Neural progenitor cell (in vitro differentiated cells): ENCODE measurements around the gene FAM9C. TPM values are rescaled to one million over a fixed set of nuclear protein-coding genes. Genes with fewer than 3 reads are reported as not detected.

Experiments
- DNase-seq: peaks from one replicate; pipeline ENCODE4 v3.0.0-alpha.2; 2016; ENCODE audit warnings: low spot score
- H2AFZ ChIP-seq: fragments of 200-600 bp; sonication (generic); replicated peaks from 2 replicates; pipeline ENCODE4 v1.6.1; 2016; ENCODE audit warnings: antibody characterized with exemption
- H3F3A ChIP-seq: fragments of 200-600 bp; sonication (generic); 2 replicates; pipeline ENCODE4 v1.6.1; 2016; ENCODE audit warnings: antibody characterized with exemption, low read depth
- H3K27ac ChIP-seq: fragments of 200-600 bp; sonication (generic); 2 replicates; pipeline ENCODE4 v1.5.1; 2016; ENCODE audit warnings: mild to moderate bottlenecking
- H3K27me3 ChIP-seq: fragments of 200-600 bp; sonication (generic); 2 replicates; pipeline ENCODE4 v1.6.1; 2016; ENCODE audit warnings: mild to moderate bottlenecking, moderate library complexity
- H3K36me3 ChIP-seq: fragments of 200-600 bp; sonication (generic); 2 replicates; pipeline ENCODE4 v1.5.1; 2016
- H3K4me1 ChIP-seq: fragments of 200-600 bp; sonication (generic); 2 replicates; pipeline ENCODE4 v1.6.1; 2016; ENCODE audit warnings: mixed run types
- H3K4me2 ChIP-seq: fragments of 200-600 bp; sonication (generic); 2 replicates; pipeline ENCODE4 v1.6.1; 2016
- H3K4me3 ChIP-seq: fragments of 200-600 bp; sonication (generic); 2 replicates; pipeline ENCODE4 v1.5.1; 2016
- H3K79me2 ChIP-seq: fragments of 200-600 bp; sonication (generic); 2 replicates; pipeline ENCODE4 v1.6.1; 2016; ENCODE audit warnings: low read depth
- H3K9ac ChIP-seq: fragments of 200-600 bp; sonication (generic); 2 replicates; pipeline ENCODE4 v1.6.1; 2016
- H3K9me3 ChIP-seq: fragments of 200-600 bp; sonication (generic); 2 replicates; pipeline ENCODE4 v1.5.1; 2016; ENCODE audit warnings: low read depth
- H4K20me1 ChIP-seq: fragments of 200-600 bp; sonication (generic); 2 replicates; pipeline ENCODE4 v1.6.1; 2016; ENCODE audit warnings: low read depth
- H3K27ac Mint-ChIP-seq: 3 replicates; pipeline ENCODE4 v1.8.0; 2021; ENCODE audit warnings: mixed read lengths
- H3K27me3 Mint-ChIP-seq: 2 replicates; pipeline ENCODE4 v1.8.0; 2022; ENCODE audit warnings: low read depth, mild to moderate bottlenecking, inconsistent platforms, moderate library complexity, mixed read lengths; ENCODE audit not compliant: insufficient read depth
- H3K36me3 Mint-ChIP-seq: 3 replicates; pipeline ENCODE4 v1.8.0; 2021; ENCODE audit warnings: mixed read lengths
- H3K4me1 Mint-ChIP-seq: 3 replicates; pipeline ENCODE4 v1.8.0; 2021; ENCODE audit warnings: mixed read lengths
- H3K4me3 Mint-ChIP-seq: 3 replicates; pipeline ENCODE4 v1.8.0; 2021; ENCODE audit warnings: mild to moderate bottlenecking, moderate library complexity, mixed read lengths
- H3K9me3 Mint-ChIP-seq: 3 replicates; pipeline ENCODE4 v1.8.0; 2020; ENCODE audit warnings: mixed read lengths
- EZH2 ChIP-seq: fragments of 200-600 bp; sonication (generic); IDR thresholded peaks from 2 replicates; pipeline ENCODE4 v1.6.1; 2017; ENCODE audit warnings: antibody characterized with exemption, mild to moderate bottlenecking, moderate library complexity
- EZH2phosphoT487 ChIP-seq: fragments of 200-600 bp; sonication (generic); IDR thresholded peaks from 2 replicates; pipeline ENCODE4 v1.6.1; 2017; ENCODE audit warnings: antibody characterized with exemption
- total RNA-seq: library from RNA; depleted of rRNA; stranded (reverse); fragments of >200 nt; gene quantifications from 2 replicates; pipeline ENCODE4 v1.2.3, GENCODE V29; 2015; ENCODE audit warnings: low replicate concordance
- TF ChIP-seq, protein P1 (sequence below): fragments of 200-600 bp; sonication (generic); IDR thresholded peaks from 2 replicates; pipeline ENCODE4 v1.5.1; 2017; ENCODE audit warnings: antibody characterized with exemption, mild to moderate bottlenecking

FAM9C gene
- total RNA-seq, 1 donor from 2014 or later: not detected

DNA sequence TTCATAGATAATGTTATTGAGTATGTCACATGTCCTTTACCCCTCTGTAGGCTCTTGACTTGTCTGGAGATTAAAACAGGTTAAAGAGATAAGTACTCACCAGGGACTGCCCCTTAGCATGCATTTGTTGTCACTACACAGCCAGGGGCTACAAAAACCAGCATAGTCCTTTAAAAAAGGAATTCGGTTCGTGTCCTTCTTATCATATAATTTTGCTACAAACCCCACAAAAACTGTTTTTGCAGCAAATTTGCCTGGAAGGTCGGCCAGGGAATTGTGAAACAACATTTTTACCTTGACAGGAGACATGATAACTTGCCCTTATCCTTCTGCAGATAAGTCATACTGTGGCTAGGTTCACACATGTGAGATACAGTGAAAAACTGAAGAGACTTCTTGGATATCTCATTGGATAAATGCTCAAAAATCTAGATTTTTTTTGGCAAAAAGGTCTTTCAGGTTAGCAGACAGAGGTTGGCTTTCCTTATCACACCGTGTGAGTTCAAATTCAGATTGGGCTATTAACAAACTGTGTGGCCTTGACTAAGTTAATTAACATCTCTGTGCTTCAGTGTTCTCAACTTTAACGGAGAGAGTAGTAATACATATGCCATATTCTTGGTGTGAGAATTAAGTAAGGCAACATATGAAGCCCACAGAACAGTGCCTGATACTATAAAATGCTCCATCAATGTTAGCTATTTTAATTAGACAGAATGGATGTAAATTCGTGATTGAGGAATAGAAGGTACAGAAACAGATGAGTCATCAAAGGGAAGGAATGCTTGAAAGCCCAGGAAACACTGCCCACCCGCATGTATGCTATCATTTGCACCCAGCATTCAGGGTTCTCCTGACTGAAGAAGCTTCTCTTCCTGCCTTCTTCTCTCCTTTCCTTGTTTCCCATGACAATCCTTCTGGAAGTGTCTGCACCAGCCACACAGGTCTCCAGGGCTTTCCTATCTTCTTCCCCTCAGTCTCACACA is 30.0 kb downstream of the FAM9C start:
- TF ChIP-seq EZH2phosphoT487 (no peak), EZH2 (no peak)
- TF ChIP-seq, protein P1, sequence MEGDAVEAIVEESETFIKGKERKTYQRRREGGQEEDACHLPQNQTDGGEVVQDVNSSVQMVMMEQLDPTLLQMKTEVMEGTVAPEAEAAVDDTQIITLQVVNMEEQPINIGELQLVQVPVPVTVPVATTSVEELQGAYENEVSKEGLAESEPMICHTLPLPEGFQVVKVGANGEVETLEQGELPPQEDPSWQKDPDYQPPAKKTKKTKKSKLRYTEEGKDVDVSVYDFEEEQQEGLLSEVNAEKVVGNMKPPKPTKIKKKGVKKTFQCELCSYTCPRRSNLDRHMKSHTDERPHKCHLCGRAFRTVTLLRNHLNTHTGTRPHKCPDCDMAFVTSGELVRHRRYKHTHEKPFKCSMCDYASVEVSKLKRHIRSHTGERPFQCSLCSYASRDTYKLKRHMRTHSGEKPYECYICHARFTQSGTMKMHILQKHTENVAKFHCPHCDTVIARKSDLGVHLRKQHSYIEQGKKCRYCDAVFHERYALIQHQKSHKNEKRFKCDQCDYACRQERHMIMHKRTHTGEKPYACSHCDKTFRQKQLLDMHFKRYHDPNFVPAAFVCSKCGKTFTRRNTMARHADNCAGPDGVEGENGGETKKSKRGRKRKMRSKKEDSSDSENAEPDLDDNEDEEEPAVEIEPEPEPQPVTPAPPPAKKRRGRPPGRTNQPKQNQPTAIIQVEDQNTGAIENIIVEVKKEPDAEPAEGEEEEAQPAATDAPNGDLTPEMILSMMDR: no peak
- H3K36me3 ChIP-seq: no peaks in the 10 kb centered on the region
- H3K4me3 Mint-ChIP-seq: no peak overlapping the region
- peaks cover 11% of the 10 kb centered on the region for H3K4me1 Mint-ChIP-seq
- H4K20me1 ChIP-seq: no peaks in the 10 kb centered on the region
- H3K79me2 ChIP-seq: no peaks in the 10 kb centered on the region
- H3K4me1 ChIP-seq: peaks cover 5% of the 10 kb centered on the region
- H3K27me3 Mint-ChIP-seq: no peaks in the 10 kb centered on the region
- H3K27me3 ChIP-seq: no peaks in the 10 kb centered on the region
- no peaks in the 10 kb centered on the region for H3F3A ChIP-seq
- no peaks in the 10 kb centered on the region for H3K36me3 Mint-ChIP-seq
- H2AFZ ChIP-seq: no peak overlapping the region
- no peak for DNase-seq
- no peak overlapping the region for H3K4me3 ChIP-seq
- no peak overlapping the region for H3K27ac Mint-ChIP-seq
- no peak overlapping the region for H3K4me2 ChIP-seq
- peaks cover 2% of the 10 kb centered on the region for H3K9me3 Mint-ChIP-seq
- H3K9me3 ChIP-seq: no peaks in the 10 kb centered on the region
- no peak overlapping the region for H3K27ac ChIP-seq
- H3K9ac ChIP-seq: no peak overlapping the region

DNA sequence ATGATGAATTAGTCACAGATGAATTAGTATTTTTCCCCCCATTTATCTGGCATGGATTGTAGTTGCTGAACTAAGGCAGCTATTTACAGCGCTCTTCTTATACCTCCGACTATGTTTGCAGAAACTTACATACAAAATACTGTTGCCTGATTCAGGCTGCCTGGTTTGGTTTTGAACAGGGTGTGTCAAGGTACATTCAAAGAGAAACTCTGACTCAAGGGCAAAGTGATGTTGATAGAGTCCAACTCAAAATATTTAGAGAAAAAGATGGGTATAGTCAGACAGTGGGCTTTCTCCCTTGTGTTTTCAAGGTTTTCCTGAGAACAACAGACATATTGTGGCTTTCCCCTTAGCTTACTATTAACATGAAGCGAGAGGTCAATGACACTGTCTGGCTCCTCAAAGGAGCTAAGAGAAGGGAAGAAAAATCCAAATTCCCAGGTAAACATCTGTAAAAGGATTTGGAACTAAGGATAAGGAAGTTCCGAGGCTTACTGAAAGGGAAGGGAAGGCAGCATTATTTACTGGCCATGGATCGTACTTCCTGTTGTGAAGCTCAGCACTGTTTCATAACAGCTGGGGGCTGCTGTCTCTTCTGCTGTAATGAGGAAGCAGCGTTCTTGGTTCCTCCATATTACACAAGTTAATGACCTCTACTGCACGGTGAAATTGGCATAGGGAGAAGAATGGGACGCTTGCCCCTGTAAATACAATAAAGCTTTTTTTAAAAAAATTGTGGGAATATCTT is 30.9 kb downstream of the FAM9C start:
- Histone ChIP-seq H3K9me3 (no peaks in the 10 kb centered on the region), H3F3A (no peaks in the 10 kb centered on the region), H3K4me2 (no peak overlapping the region), H3K27ac (no peak overlapping the region), H2AFZ (no peak overlapping the region), H3K79me2 (no peaks in the 10 kb centered on the region), H3K4me3 (no peak overlapping the region), H4K20me1 (no peaks in the 10 kb centered on the region), H3K27me3 (no peaks in the 10 kb centered on the region), H3K4me1 (peaks cover 5% of the 10 kb centered on the region), H3K9ac (no peak overlapping the region), H3K36me3 (no peaks in the 10 kb centered on the region)
- Mint-ChIP-seq H3K27ac (no peak overlapping the region), H3K36me3 (no peaks in the 10 kb centered on the region), H3K27me3 (no peaks in the 10 kb centered on the region), H3K4me1 (peaks cover 11% of the 10 kb centered on the region), H3K9me3 (peaks cover 2% of the 10 kb centered on the region), H3K4me3 (no peak overlapping the region)
- TF ChIP-seq EZH2 (no peak), EZH2phosphoT487 (no peak)
- TF ChIP-seq, protein P1: no peak
- DNase-seq: no peak

DNA sequence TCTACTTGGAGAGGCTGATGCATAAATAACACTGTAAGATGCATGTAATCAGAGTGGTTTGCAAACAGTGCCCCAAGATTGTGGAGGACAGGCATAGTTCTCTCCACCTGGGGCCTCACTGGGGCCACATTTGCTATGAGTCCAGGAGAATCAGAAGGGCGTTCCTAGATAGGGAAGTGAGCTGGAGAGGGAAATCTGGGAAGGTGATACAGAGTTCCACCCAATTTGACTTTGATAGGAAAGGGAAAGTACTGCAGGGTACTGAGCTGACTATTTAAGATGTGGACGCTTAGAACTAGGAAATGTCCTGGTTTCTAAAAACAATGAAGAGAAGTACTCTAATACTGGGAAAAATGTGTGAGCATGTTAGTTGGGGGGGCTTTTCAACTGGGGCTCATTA is 33.9 kb downstream of the FAM9C start:
- H4K20me1 ChIP-seq: no peaks in the 10 kb centered on the region
- H3K27me3 ChIP-seq: no peaks in the 10 kb centered on the region
- no peaks in the 10 kb centered on the region for H3F3A ChIP-seq
- Mint-ChIP-seq H3K9me3 (peaks cover 3% of the 10 kb centered on the region), H3K27me3 (no peaks in the 10 kb centered on the region), H3K36me3 (no peaks in the 10 kb centered on the region), H3K27ac (no peak overlapping the region), H3K4me1 (peaks cover 21% of the 10 kb centered on the region), H3K4me3 (no peak overlapping the region)
- H3K36me3 ChIP-seq: no peaks in the 10 kb centered on the region
- no peak overlapping the region for H3K4me3 ChIP-seq
- no peaks in the 10 kb centered on the region for H3K9me3 ChIP-seq
- no peak for DNase-seq
- H2AFZ ChIP-seq: no peak overlapping the region
- TF ChIP-seq EZH2: no peak
- TF ChIP-seq, protein P1: no peak
- no peak for TF ChIP-seq EZH2phosphoT487
- no peaks in the 10 kb centered on the region for H3K79me2 ChIP-seq
- no peak overlapping the region for H3K27ac ChIP-seq
- no peak overlapping the region for H3K9ac ChIP-seq
- H3K4me2 ChIP-seq: no peak overlapping the region
- H3K4me1 ChIP-seq: peaks cover 5% of the 10 kb centered on the region
